Measurements from ENCODE around the gene MRO.
"Not testable (repeated sequence)": the region's sequence is repeated elsewhere in the genome, so short reads cannot be mapped to it uniquely, and the experiment has no call there.

Gene MRO

GRCh38 chr18:50788284-50788683 lies 31.5 kb downstream of the MRO start:
- Histone ChIP-seq H3K9ac (ENCODE audit: low read depth, low read length) (no peak overlapping the region), H3K27me3 (ENCODE audit: control insufficient read depth, insufficient read depth, low read length) (no peaks in the 10 kb centered on the region), H3K36me3 (ENCODE audit: control insufficient read depth, insufficient read depth, low read length) (no peaks in the 10 kb centered on the region), H3K9me3 (ENCODE audit: control insufficient read depth, insufficient read depth, low read length) (no peaks in the 10 kb centered on the region), H3K4me1 (ENCODE audit: control insufficient read depth, insufficient read depth, low read length) (no peaks in the 10 kb centered on the region), H3K4me3 (ENCODE audit: low read depth, low read length) (no peak overlapping the region)

- Histone ChIP-seq H3K9me3 (ENCODE audit: control insufficient read depth, insufficient read depth, low read length) (no peaks in the 10 kb centered on the region), H3K4me3 (ENCODE audit: low read depth, low read length) (no peak overlapping the region), H3K27me3 (ENCODE audit: control insufficient read depth, insufficient read depth, low read length) (no peaks in the 10 kb centered on the region), H3K9ac (ENCODE audit: low read depth, low read length) (no peak overlapping the region), H3K36me3 (ENCODE audit: control insufficient read depth, insufficient read depth, low read length) (no peaks in the 10 kb centered on the region), H3K4me1 (ENCODE audit: control insufficient read depth, insufficient read depth, low read length) (no peaks in the 10 kb centered on the region)
Observed at GRCh38 chr18:50786864-50787263, 33.0 kb downstream of the MRO start.

GRCh38 chr18:50783553-50783952 lies 36.3 kb downstream of the MRO start:
- Histone ChIP-seq H3K9ac (ENCODE audit: low read depth, low read length) (no peak overlapping the region), H3K4me3 (ENCODE audit: low read depth, low read length) (no peak overlapping the region), H3K4me1 (ENCODE audit: control insufficient read depth, insufficient read depth, low read length) (no peaks in the 10 kb centered on the region), H3K9me3 (ENCODE audit: control insufficient read depth, insufficient read depth, low read length) (no peaks in the 10 kb centered on the region), H3K36me3 (ENCODE audit: control insufficient read depth, insufficient read depth, low read length) (no peaks in the 10 kb centered on the region), H3K27me3 (ENCODE audit: control insufficient read depth, insufficient read depth, low read length) (no peaks in the 10 kb centered on the region)

GRCh38 chr18:50779021-50779420 lies 40.8 kb downstream of the MRO start:
- not testable (repeated sequence) for H3K27me3 ChIP-seq (ENCODE audit: control insufficient read depth, insufficient read depth, low read length); H3K4me1 ChIP-seq (ENCODE audit: control insufficient read depth, insufficient read depth, low read length); H3K36me3 ChIP-seq (ENCODE audit: control insufficient read depth, insufficient read depth, low read length); H3K9ac ChIP-seq (ENCODE audit: low read depth, low read length); H3K4me3 ChIP-seq (ENCODE audit: low read depth, low read length); H3K9me3 ChIP-seq (ENCODE audit: control insufficient read depth, insufficient read depth, low read length)

- Histone ChIP-seq H3K9me3 (ENCODE audit: control insufficient read depth, insufficient read depth, low read length) (no peaks in the 10 kb centered on the region), H3K36me3 (ENCODE audit: control insufficient read depth, insufficient read depth, low read length) (no peaks in the 10 kb centered on the region), H3K4me3 (ENCODE audit: low read depth, low read length) (no peak overlapping the region), H3K9ac (ENCODE audit: low read depth, low read length) (no peak overlapping the region), H3K27me3 (ENCODE audit: control insufficient read depth, insufficient read depth, low read length) (no peaks in the 10 kb centered on the region), H3K4me1 (ENCODE audit: control insufficient read depth, insufficient read depth, low read length) (peaks cover 3% of the 10 kb centered on the region)
Observed at GRCh38 chr18:50776383-50776782, 43.4 kb downstream of the MRO start.

GRCh38 chr18:50775726-50776125 lies 44.1 kb downstream of the MRO start:
- H3K27me3 ChIP-seq (ENCODE audit: control insufficient read depth, insufficient read depth, low read length): no peaks in the 10 kb centered on the region
- H3K4me3 ChIP-seq (ENCODE audit: low read depth, low read length): no peak overlapping the region
- no peaks in the 10 kb centered on the region for H3K36me3 ChIP-seq (ENCODE audit: control insufficient read depth, insufficient read depth, low read length)
- H3K9me3 ChIP-seq (ENCODE audit: control insufficient read depth, insufficient read depth, low read length): no peaks in the 10 kb centered on the region
- peaks cover 3% of the 10 kb centered on the region for H3K4me1 ChIP-seq (ENCODE audit: control insufficient read depth, insufficient read depth, low read length)
- no peak overlapping the region for H3K9ac ChIP-seq (ENCODE audit: low read depth, low read length)

- Histone ChIP-seq H3K36me3 (ENCODE audit: control insufficient read depth, insufficient read depth, low read length) (no peaks in the 10 kb centered on the region), H3K4me3 (ENCODE audit: low read depth, low read length) (no peak overlapping the region), H3K27me3 (ENCODE audit: control insufficient read depth, insufficient read depth, low read length) (no peaks in the 10 kb centered on the region), H3K4me1 (ENCODE audit: control insufficient read depth, insufficient read depth, low read length) (peaks cover 3% of the 10 kb centered on the region), H3K9me3 (ENCODE audit: control insufficient read depth, insufficient read depth, low read length) (no peaks in the 10 kb centered on the region), H3K9ac (ENCODE audit: low read depth, low read length) (no peak overlapping the region)
Observed at GRCh38 chr18:50775207-50775606, 44.6 kb downstream of the MRO start.

- Histone ChIP-seq H3K36me3 (ENCODE audit: control insufficient read depth, insufficient read depth, low read length) (no peaks in the 10 kb centered on the region), H3K27me3 (ENCODE audit: control insufficient read depth, insufficient read depth, low read length) (no peaks in the 10 kb centered on the region), H3K9me3 (ENCODE audit: control insufficient read depth, insufficient read depth, low read length) (no peaks in the 10 kb centered on the region), H3K4me3 (ENCODE audit: low read depth, low read length) (no peak overlapping the region), H3K9ac (ENCODE audit: low read depth, low read length) (no peak overlapping the region), H3K4me1 (ENCODE audit: control insufficient read depth, insufficient read depth, low read length) (no peaks in the 10 kb centered on the region)
Observed at GRCh38 chr18:50769463-50769862, 50.4 kb downstream of the MRO start.

- Histone ChIP-seq H3K9ac (ENCODE audit: low read depth, low read length) (no peak overlapping the region), H3K4me1 (ENCODE audit: control insufficient read depth, insufficient read depth, low read length) (no peaks in the 10 kb centered on the region), H3K36me3 (ENCODE audit: control insufficient read depth, insufficient read depth, low read length) (no peaks in the 10 kb centered on the region), H3K4me3 (ENCODE audit: low read depth, low read length) (no peak overlapping the region), H3K9me3 (ENCODE audit: control insufficient read depth, insufficient read depth, low read length) (no peaks in the 10 kb centered on the region), H3K27me3 (ENCODE audit: control insufficient read depth, insufficient read depth, low read length) (no peaks in the 10 kb centered on the region)
Observed at GRCh38 chr18:50757358-50757757, 62.5 kb downstream of the MRO start.

GRCh38 chr18:50754297-50754696 lies 65.5 kb downstream of the MRO start:
- Histone ChIP-seq H3K9me3 (ENCODE audit: control insufficient read depth, insufficient read depth, low read length) (no peaks in the 10 kb centered on the region), H3K4me1 (ENCODE audit: control insufficient read depth, insufficient read depth, low read length) (peaks cover 8% of the 10 kb centered on the region), H3K36me3 (ENCODE audit: control insufficient read depth, insufficient read depth, low read length) (no peaks in the 10 kb centered on the region), H3K9ac (ENCODE audit: low read depth, low read length) (no peak overlapping the region), H3K4me3 (ENCODE audit: low read depth, low read length) (no peak overlapping the region), H3K27me3 (ENCODE audit: control insufficient read depth, insufficient read depth, low read length) (no peaks in the 10 kb centered on the region)

GRCh38 chr18:50753311-50753710 lies 66.5 kb downstream of the MRO start:
- no peaks in the 10 kb centered on the region for H3K27me3 ChIP-seq (ENCODE audit: control insufficient read depth, insufficient read depth, low read length)
- H3K9ac ChIP-seq (ENCODE audit: low read depth, low read length): no peak overlapping the region
- H3K4me1 ChIP-seq (ENCODE audit: control insufficient read depth, insufficient read depth, low read length): peaks cover 15% of the 10 kb centered on the region
- H3K9me3 ChIP-seq (ENCODE audit: control insufficient read depth, insufficient read depth, low read length): no peaks in the 10 kb centered on the region
- H3K4me3 ChIP-seq (ENCODE audit: low read depth, low read length): no peak overlapping the region
- H3K36me3 ChIP-seq (ENCODE audit: control insufficient read depth, insufficient read depth, low read length): no peaks in the 10 kb centered on the region

GRCh38 chr18:50751947-50752346 lies 67.9 kb downstream of the MRO start:
- Histone ChIP-seq H3K9me3 (ENCODE audit: control insufficient read depth, insufficient read depth, low read length) (no peaks in the 10 kb centered on the region), H3K36me3 (ENCODE audit: control insufficient read depth, insufficient read depth, low read length) (no peaks in the 10 kb centered on the region), H3K27me3 (ENCODE audit: control insufficient read depth, insufficient read depth, low read length) (no peaks in the 10 kb centered on the region), H3K4me1 (ENCODE audit: control insufficient read depth, insufficient read depth, low read length) (peaks cover 15% of the 10 kb centered on the region), H3K4me3 (ENCODE audit: low read depth, low read length) (no peak overlapping the region), H3K9ac (ENCODE audit: low read depth, low read length) (no peak overlapping the region)

GRCh38 chr18:50751490-50751889 lies 68.3 kb downstream of the MRO start:
- Histone ChIP-seq H3K27me3 (ENCODE audit: control insufficient read depth, insufficient read depth, low read length) (no peaks in the 10 kb centered on the region), H3K36me3 (ENCODE audit: control insufficient read depth, insufficient read depth, low read length) (no peaks in the 10 kb centered on the region), H3K4me1 (ENCODE audit: control insufficient read depth, insufficient read depth, low read length) (peaks cover 15% of the 10 kb centered on the region), H3K9ac (ENCODE audit: low read depth, low read length) (no peak overlapping the region), H3K4me3 (ENCODE audit: low read depth, low read length) (no peak overlapping the region), H3K9me3 (ENCODE audit: control insufficient read depth, insufficient read depth, low read length) (no peaks in the 10 kb centered on the region)

Measured in iPS-15b (cell line).